Neural crest cell (in vitro differentiated cells): ENCODE results near the gene FOXF1. TPM values are rescaled to one million over a fixed set of nuclear protein-coding genes. Genes with fewer than 3 reads are reported as not detected.

Experiments used
- DNase-seq: peaks from one replicate; pipeline ENCODE4 v3.0.0; 2021; ENCODE audit warnings: low read depth, mixed read lengths, low spot score
- H3K27ac Mint-ChIP-seq: one replicate; pipeline ENCODE4 v1.8.0; 2021; ENCODE audit warnings: mild to moderate bottlenecking, mixed read lengths; ENCODE audit not compliant: unreplicated experiment
- H3K27me3 Mint-ChIP-seq: 2 replicates; pipeline ENCODE4 v1.8.0; 2021; ENCODE audit warnings: low read depth, mild to moderate bottlenecking, mixed read lengths
- H3K36me3 Mint-ChIP-seq: 2 replicates; pipeline ENCODE4 v1.8.0; 2021; ENCODE audit warnings: low read depth, mild to moderate bottlenecking, mixed read lengths
- H3K4me1 Mint-ChIP-seq: 2 replicates; pipeline ENCODE4 v1.8.0; 2021; ENCODE audit warnings: mixed read lengths
- H3K4me3 Mint-ChIP-seq: one replicate; pipeline ENCODE4 v1.8.0; 2021; ENCODE audit warnings: mild to moderate bottlenecking, mixed read lengths
- H3K9me3 Mint-ChIP-seq: 2 replicates; pipeline ENCODE4 v1.8.0; 2021; ENCODE audit warnings: mixed read lengths
- total RNA-seq: library from RNA; stranded (reverse); gene quantifications from 2 replicates; pipeline ENCODE4 v1.2.1, GENCODE V29; 2021
- TF ChIP-seq, protein P1 (sequence below): fragments of 200-600 bp; sonication (generic); conservative IDR thresholded peaks from 2 replicates; pipeline ENCODE4 v1.5.0; 2021; ENCODE audit warnings: antibody characterized with exemption, mild to moderate bottlenecking

Gene FOXF1
- total RNA-seq, 1 donor from 2014 or later: not detected

- Mint-ChIP-seq H3K4me1 (peaks cover 10% of the 10 kb centered on the region), H3K9me3 (no peaks in the 10 kb centered on the region), H3K4me3 (no peak overlapping the region), H3K27me3 (peaks cover 98% of the 10 kb centered on the region), H3K36me3 (no peaks in the 10 kb centered on the region), H3K27ac (no peak overlapping the region)
- no peak for DNase-seq
- TF ChIP-seq, protein P1, sequence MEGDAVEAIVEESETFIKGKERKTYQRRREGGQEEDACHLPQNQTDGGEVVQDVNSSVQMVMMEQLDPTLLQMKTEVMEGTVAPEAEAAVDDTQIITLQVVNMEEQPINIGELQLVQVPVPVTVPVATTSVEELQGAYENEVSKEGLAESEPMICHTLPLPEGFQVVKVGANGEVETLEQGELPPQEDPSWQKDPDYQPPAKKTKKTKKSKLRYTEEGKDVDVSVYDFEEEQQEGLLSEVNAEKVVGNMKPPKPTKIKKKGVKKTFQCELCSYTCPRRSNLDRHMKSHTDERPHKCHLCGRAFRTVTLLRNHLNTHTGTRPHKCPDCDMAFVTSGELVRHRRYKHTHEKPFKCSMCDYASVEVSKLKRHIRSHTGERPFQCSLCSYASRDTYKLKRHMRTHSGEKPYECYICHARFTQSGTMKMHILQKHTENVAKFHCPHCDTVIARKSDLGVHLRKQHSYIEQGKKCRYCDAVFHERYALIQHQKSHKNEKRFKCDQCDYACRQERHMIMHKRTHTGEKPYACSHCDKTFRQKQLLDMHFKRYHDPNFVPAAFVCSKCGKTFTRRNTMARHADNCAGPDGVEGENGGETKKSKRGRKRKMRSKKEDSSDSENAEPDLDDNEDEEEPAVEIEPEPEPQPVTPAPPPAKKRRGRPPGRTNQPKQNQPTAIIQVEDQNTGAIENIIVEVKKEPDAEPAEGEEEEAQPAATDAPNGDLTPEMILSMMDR: no peak
Measured at GRCh38 chr16:86501989-86502855, 8.1 kb upstream of the FOXF1 start.

- H3K4me1 Mint-ChIP-seq: peaks cover 17% of the 10 kb centered on the region
- H3K36me3 Mint-ChIP-seq: no peaks in the 10 kb centered on the region
- H3K27ac Mint-ChIP-seq: no peak overlapping the region
- H3K4me3 Mint-ChIP-seq: no peak overlapping the region
- DNase-seq: no peak
- no peaks in the 10 kb centered on the region for H3K9me3 Mint-ChIP-seq
- peaks cover 98% of the 10 kb centered on the region for H3K27me3 Mint-ChIP-seq
- TF ChIP-seq, protein P1: no peak
Measured at GRCh38 chr16:86502856-86503748, 7.2 kb upstream of the FOXF1 start.

- no peaks in the 10 kb centered on the region for H3K9me3 Mint-ChIP-seq
- H3K4me3 Mint-ChIP-seq: no peak overlapping the region
- TF ChIP-seq, protein P1: no peak
- peaks cover 97% of the 10 kb centered on the region for H3K27me3 Mint-ChIP-seq
- no peaks in the 10 kb centered on the region for H3K36me3 Mint-ChIP-seq
- H3K4me1 Mint-ChIP-seq: peaks cover 17% of the 10 kb centered on the region
- no peak for DNase-seq
- H3K27ac Mint-ChIP-seq: no peak overlapping the region
Measured at GRCh38 chr16:86503830-86504229, 6.5 kb upstream of the FOXF1 start.

DNA sequence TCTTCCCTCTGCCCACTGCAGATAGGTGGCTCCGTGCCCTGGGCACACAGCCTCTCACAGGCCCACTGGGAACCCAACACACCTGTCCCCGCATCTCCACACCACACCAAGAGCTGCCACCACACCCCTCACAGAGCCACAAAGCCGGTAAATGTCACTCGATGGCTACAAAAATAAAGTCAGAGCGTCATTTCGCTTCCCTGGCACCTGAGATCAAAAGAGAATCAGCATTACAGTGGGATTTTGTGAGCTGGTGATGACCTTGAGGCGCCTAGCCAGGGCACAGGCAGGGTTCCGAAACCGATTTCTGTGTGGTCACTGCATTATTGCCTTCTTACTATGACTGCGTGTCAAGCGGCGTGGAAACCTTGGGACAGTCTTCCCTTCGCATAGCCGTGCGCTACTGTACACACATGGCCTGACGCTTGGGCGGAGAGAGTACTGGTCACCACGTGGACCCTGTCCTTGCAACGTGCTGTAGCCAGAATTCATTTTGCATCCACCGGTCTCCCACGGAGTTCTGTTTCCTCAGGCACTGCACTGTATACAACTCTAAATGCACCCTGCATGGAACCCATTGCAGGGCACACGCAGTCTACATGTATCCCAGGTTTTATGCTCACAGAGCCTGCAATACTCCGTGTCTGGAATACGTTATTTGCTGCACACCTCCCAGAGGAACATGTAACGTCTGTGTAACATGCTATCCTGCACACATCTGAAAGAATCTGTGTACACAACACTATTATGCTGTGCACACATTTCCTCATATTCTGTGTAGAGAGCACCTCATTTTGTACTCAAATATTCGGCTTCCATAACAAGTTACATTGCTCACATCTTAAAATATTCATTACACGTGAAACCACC, 5.8 kb upstream of the FOXF1 start:
- no peaks in the 10 kb centered on the region for H3K9me3 Mint-ChIP-seq
- H3K4me1 Mint-ChIP-seq: peaks cover 17% of the 10 kb centered on the region
- H3K27ac Mint-ChIP-seq: no peak overlapping the region
- peaks cover 97% of the 10 kb centered on the region for H3K27me3 Mint-ChIP-seq
- H3K36me3 Mint-ChIP-seq: no peaks in the 10 kb centered on the region
- H3K4me3 Mint-ChIP-seq: peak overlapping the region; percentile 56
- DNase-seq: no peak
- TF ChIP-seq, protein P1: no peak
